GM18520 (cell line): ENCODE results near the gene TMEM239.
A peak's percentile ranks its signal among the peaks of the same experiment; 100 is the strongest.
"Not testable (repeated sequence)": the region's sequence is repeated elsewhere in the genome, so short reads cannot be mapped to it uniquely, and the experiment has no call there.

Experiments used
- ATAC-seq: cut with Tn5 transposase; IDR thresholded peaks from one replicate; pipeline ENCODE4 v1.9.1; 2021; ENCODE audit not compliant: unreplicated experiment

The TMEM239 gene

GRCh38 chr20:2820084-2820895 lies 4.1 kb downstream of the TMEM239 start:
- no peak for ATAC-seq

GRCh38 chr20:2820896-2821869 lies 5.0 kb downstream of the TMEM239 start:
- no peak for ATAC-seq

GRCh38 chr20:2822073-2822472 lies 5.9 kb downstream of the TMEM239 start:
- ATAC-seq = no peak

GRCh38 chr20:2825761-2826160 lies 9.6 kb downstream of the TMEM239 start:
- ATAC-seq = no peak

- no peak for ATAC-seq
Measured at GRCh38 chr20:2826655-2827054, 10.5 kb downstream of the TMEM239 start.

GRCh38 chr20:2829376-2829775 lies 13.2 kb downstream of the TMEM239 start:
- no peak for ATAC-seq

GRCh38 chr20:2831206-2831605 lies 15.0 kb downstream of the TMEM239 start:
- ATAC-seq = not testable (repeated sequence)

GRCh38 chr20:2833761-2834160 lies 17.6 kb downstream of the TMEM239 start:
- ATAC-seq = no peak

- no peak for ATAC-seq
Measured at GRCh38 chr20:2834401-2835110, 18.4 kb downstream of the TMEM239 start.

GRCh38 chr20:2835331-2835796 lies 19.2 kb downstream of the TMEM239 start:
- no peak for ATAC-seq

- no peak for ATAC-seq
Measured at GRCh38 chr20:2836035-2836434, 19.9 kb downstream of the TMEM239 start.

GRCh38 chr20:2837221-2837960 lies 21.2 kb downstream of the TMEM239 start:
- ATAC-seq = no peak

GRCh38 chr20:2838170-2838797 lies 22.1 kb downstream of the TMEM239 start:
- ATAC-seq = no peak

- ATAC-seq = no peak
Measured at GRCh38 chr20:2838847-2839671, 22.9 kb downstream of the TMEM239 start.

GRCh38 chr20:2839732-2840137 lies 23.6 kb downstream of the TMEM239 start:
- no peak for ATAC-seq

- ATAC-seq = peak; percentile 90
Measured at GRCh38 chr20:2840138-2840966, 24.2 kb downstream of the TMEM239 start, which contains the start of the genes PCED1A and VPS16. PCED1A (minus strand) TSS chr20:2840655; CDS start chr20:2839912, 743 bp downstream. VPS16 (plus strand) TSS chr20:2840745; CDS start chr20:2840775, 30 bp downstream.

GRCh38 chr20:2840967-2841531 lies 24.9 kb downstream of the TMEM239 start:
- ATAC-seq = peak; percentile 10

GRCh38 chr20:2845607-2846006 lies 29.4 kb downstream of the TMEM239 start:
- ATAC-seq = no peak
